Duodenal mucosa (tissue), 2 donors: Measurements from ENCODE around the gene CDC14B.
"Not testable (repeated sequence)": the region's sequence is repeated elsewhere in the genome, so short reads cannot be mapped to it uniquely, and the experiment has no call there.

Experiments
- H3K27ac ChIP-seq: one replicate; pipeline ENCODE4 v1.7.0; 2013; ENCODE audit warnings: low read depth, low read length
- H3K27me3 ChIP-seq, 2 donors: one replicate each; pipeline ENCODE4 v1.7.0; 2013; ENCODE audit warnings: low read length in 2 of 2, control low read depth in 1 of 2; ENCODE audit not compliant: insufficient read depth in 2 of 2, control insufficient read depth in 1 of 2
- H3K36me3 ChIP-seq, 2 donors: one replicate each; pipeline ENCODE4 v1.7.0; 2013; ENCODE audit warnings: low read length in 2 of 2, control low read depth in 1 of 2; ENCODE audit not compliant: insufficient read depth in 2 of 2, control insufficient read depth in 1 of 2
- H3K4me1 ChIP-seq, 2 donors: one replicate each; pipeline ENCODE4 v1.7.0; 2013; ENCODE audit warnings: low read length in 2 of 2, control low read depth in 1 of 2; ENCODE audit not compliant: insufficient read depth in 2 of 2, control insufficient read depth in 1 of 2
- H3K4me3 ChIP-seq, 2 donors: one replicate each; pipeline ENCODE4 v1.7.0; 2013; ENCODE audit warnings: low read length in 2 of 2, low read depth in 1 of 2
- H3K9ac ChIP-seq, 2 donors: one replicate each; pipeline ENCODE4 v1.7.0; 2013; ENCODE audit warnings: low read length in 2 of 2, low read depth in 1 of 2
- H3K9me3 ChIP-seq, 2 donors: one replicate each; pipeline ENCODE4 v1.7.0; 2013; ENCODE audit warnings: low read length in 2 of 2, control low read depth in 1 of 2; ENCODE audit not compliant: control insufficient read depth in 1 of 2

Gene CDC14B

GRCh38 chr9:96626912-96627311 lies 7.3 kb upstream of the CDC14B start:
- H3K4me3 ChIP-seq = no peak overlapping the region

DNA sequence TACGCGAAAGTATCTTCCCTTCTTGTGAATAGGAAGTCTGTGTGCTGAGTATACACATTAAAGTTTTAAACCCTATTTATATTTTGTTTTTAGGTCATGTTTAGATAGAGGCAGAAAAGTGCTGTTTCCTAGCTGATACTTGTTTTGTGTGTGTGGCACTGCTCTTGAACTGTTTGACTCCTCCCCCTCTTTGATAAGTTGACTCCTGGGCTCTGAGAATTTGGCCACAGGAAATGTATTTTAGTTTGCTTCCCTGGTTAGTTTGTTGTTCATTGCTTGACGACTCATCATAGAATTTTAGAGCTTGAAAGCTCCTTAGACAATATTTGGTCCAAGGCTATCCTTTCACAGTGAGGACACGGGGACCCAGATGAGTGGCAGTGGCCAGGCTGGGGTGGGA lies 2.0 kb upstream of the CDC14B start:
- H3K27me3 ChIP-seq = no peaks in the 10 kb centered on the region
- no peaks in the 10 kb centered on the region for H3K9me3 ChIP-seq
- H3K4me1 ChIP-seq = peaks cover 14 to 16% of the 10 kb centered on the region in 2 donors
- H3K27ac ChIP-seq = no peak overlapping the region
- no peak overlapping the region for H3K4me3 ChIP-seq
- H3K36me3 ChIP-seq = no peaks in the 10 kb centered on the region
- H3K9ac ChIP-seq = no peak overlapping the region

More at GRCh38 chr9:96626912-96627311, 7.3 kb upstream of the CDC14B start:
- Histone ChIP-seq H3K36me3 (no peaks in the 10 kb centered on the region), H3K27me3 (no peaks in the 10 kb centered on the region), H3K27ac (no peak overlapping the region), H3K4me1 (no peaks in the 10 kb centered on the region), H3K9ac (no peak overlapping the region), H3K9me3 (no peaks in the 10 kb centered on the region)

GRCh38 chr9:96620832-96621269 lies 1.2 kb upstream of the CDC14B start:
- H3K27ac ChIP-seq = no peak overlapping the region
- peak overlapping the region in 1 of 2 donors; percentile 57 for H3K9ac ChIP-seq
- no peaks in the 10 kb centered on the region for H3K27me3 ChIP-seq

GRCh38 chr9:96620181-96620514 lies 505 bp upstream of the CDC14B start:
- H3K27ac ChIP-seq = peak overlapping the region; percentile 14
- no peaks in the 10 kb centered on the region for H3K27me3 ChIP-seq
- H3K9me3 ChIP-seq = no peaks in the 10 kb centered on the region
- H3K4me3 ChIP-seq = peak overlapping the region; percentile 65 to 74
- H3K9ac ChIP-seq = peak overlapping the region in 1 of 2 donors; percentile 57
- peaks cover 14 to 16% of the 10 kb centered on the region in 2 donors for H3K4me1 ChIP-seq
- no peaks in the 10 kb centered on the region for H3K36me3 ChIP-seq

More at GRCh38 chr9:96620832-96621269, 1.2 kb upstream of the CDC14B start:
- no peaks in the 10 kb centered on the region for H3K36me3 ChIP-seq
- peaks cover 14 to 16% of the 10 kb centered on the region in 2 donors for H3K4me1 ChIP-seq
- H3K4me3 ChIP-seq = no peak overlapping the region
- H3K9me3 ChIP-seq = no peaks in the 10 kb centered on the region

GRCh38 chr9:96619124-96619465 lies 548 bp downstream of the CDC14B start:
- Histone ChIP-seq H3K4me3 (peak overlapping the region; percentile 68 to 78), H3K27me3 (no peaks in the 10 kb centered on the region), H3K4me1 (peaks cover 14 to 16% of the 10 kb centered on the region in 2 donors), H3K36me3 (no peaks in the 10 kb centered on the region), H3K27ac (peak overlapping the region; percentile 41), H3K9ac (peak overlapping the region in 1 of 2 donors; percentile 75), H3K9me3 (no peaks in the 10 kb centered on the region)

DNA sequence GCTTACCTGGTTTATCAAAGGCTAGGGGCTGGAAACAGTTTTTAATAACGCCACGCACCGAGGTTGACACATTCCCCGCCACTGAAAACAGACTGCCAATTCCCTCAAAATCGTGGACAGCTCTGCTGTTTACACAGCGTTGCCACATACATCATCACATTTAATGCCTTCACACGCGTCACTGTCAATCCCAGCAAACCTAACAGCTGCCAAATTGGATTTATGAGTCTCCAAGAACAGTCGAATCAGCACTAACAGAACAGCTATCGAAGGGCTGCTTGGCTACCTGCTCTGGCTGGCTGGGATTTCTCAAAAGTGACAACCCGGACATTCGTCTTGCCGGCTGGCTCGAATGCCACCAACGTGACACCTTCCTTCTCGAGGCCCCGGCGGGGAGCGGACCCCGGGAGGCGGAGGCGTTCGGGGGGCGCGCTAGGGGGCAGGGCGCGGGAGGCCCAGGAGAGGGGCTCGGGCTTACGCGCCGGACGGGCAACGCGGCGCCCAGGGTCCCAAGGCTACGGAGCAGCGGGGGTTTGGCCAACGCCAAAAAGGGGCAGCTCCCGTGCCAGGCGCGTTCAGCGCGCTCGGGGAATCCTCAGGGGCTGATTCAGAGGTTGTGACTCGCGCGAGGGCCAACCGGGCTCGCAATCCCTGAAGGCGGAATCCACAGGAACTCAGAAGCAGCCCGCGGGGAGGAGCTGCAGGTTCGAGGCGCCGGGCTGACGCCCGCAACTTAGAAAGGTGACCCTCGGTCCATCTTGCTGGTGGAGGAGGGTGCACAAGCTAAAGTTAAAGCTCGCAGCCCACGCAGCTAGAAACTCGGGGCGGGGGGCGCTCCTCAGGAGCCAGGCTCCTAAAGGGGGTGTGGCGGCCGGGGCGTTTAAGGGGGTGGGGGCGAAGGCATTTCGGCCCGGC lies 1.2 kb downstream of the CDC14B start:
- Histone ChIP-seq H3K27me3 (no peaks in the 10 kb centered on the region), H3K36me3 (no peaks in the 10 kb centered on the region), H3K4me1 (peaks cover 14 to 16% of the 10 kb centered on the region in 2 donors), H3K4me3 (peak overlapping the region; percentile 68 to 78), H3K9ac (peak overlapping the region; percentile 60 to 75), H3K9me3 (no peaks in the 10 kb centered on the region), H3K27ac (peak overlapping the region; percentile 41)

DNA sequence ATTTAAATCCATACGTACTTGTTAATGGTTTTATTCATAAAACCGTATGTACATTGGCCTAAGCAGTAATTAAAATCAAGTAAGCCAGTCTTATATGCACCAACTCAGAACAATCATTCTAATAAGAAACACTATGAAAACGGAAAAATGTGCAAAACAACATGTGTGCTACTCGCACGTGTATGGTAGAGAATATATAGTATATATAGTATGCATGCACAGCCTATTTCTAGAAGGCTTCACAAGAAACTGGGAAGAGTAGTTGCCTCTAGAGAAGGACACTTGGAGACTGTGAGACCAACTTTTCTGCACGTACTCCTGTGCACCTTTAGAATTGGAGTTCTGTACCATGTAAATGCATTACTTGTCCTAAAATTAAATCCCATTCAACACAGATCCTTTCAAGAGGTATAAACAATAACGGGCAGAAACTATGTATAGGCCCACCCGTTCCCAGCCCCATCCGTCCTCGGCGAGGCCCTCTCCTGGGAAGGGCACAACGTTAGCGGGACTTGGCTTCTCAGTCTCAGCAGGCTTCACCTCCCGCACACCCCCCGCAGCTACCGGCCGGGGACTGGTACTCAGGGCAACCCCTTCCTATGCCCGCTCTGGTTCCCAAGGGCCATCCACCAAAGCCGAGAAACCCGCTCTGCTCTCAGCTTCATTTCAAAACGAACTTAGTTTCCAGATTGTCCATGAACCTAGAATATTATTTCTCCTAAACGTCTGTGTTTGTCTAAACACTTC lies 2.0 kb downstream of the CDC14B start:
- no peak overlapping the region for H3K27ac ChIP-seq

GRCh38 chr9:96616817-96617438 lies 2.7 kb downstream of the CDC14B start:
- Histone ChIP-seq H3K36me3 (no peaks in the 10 kb centered on the region), H3K9me3 (no peaks in the 10 kb centered on the region), H3K27ac (no peak overlapping the region), H3K4me3 (no peak overlapping the region), H3K9ac (no peak overlapping the region), H3K27me3 (no peaks in the 10 kb centered on the region), H3K4me1 (peaks cover 20 to 22% of the 10 kb centered on the region in 2 donors)

More for the DNA sequence above, 2.0 kb downstream of the CDC14B start:
- Histone ChIP-seq H3K4me3 (no peak overlapping the region), H3K36me3 (no peaks in the 10 kb centered on the region), H3K9me3 (no peaks in the 10 kb centered on the region), H3K4me1 (peaks cover 15 to 16% of the 10 kb centered on the region in 2 donors), H3K9ac (no peak overlapping the region), H3K27me3 (no peaks in the 10 kb centered on the region)

GRCh38 chr9:96615411-96615810 lies 4.2 kb downstream of the CDC14B start:
- peaks cover 17 to 19% of the 10 kb centered on the region in 2 donors for H3K4me1 ChIP-seq
- H3K9me3 ChIP-seq = no peaks in the 10 kb centered on the region
- no peaks in the 10 kb centered on the region for H3K27me3 ChIP-seq
- no peak overlapping the region for H3K9ac ChIP-seq
- H3K36me3 ChIP-seq = no peaks in the 10 kb centered on the region
- no peak overlapping the region for H3K4me3 ChIP-seq
- H3K27ac ChIP-seq = no peak overlapping the region

- not testable (repeated sequence) for H3K9me3 ChIP-seq, H3K27me3 ChIP-seq, H3K9ac ChIP-seq, H3K27ac ChIP-seq, H3K36me3 ChIP-seq, H3K4me3 ChIP-seq
- peaks cover 13 to 14% of the 10 kb centered on the region in 2 donors for H3K4me1 ChIP-seq
Measured at GRCh38 chr9:96614664-96615063, 5.0 kb downstream of the CDC14B start.
